Upper lobe of right lung (tissue), 1 donor: ENCODE results near the gene NIT2. TPM values are rescaled to one million over a fixed set of nuclear protein-coding genes. Genes with fewer than 3 reads are reported as not detected.
"Not testable (repeated sequence)": the region's sequence is repeated elsewhere in the genome, so short reads cannot be mapped to it uniquely, and the experiment has no call there.

Experiments
- ATAC-seq: fragments of 200-7000 bp; cut with Tn5 transposase; one replicate; pipeline ENCODE4 v1.9.1; 2020; ENCODE audit warnings: mild to moderate bottlenecking, moderate library complexity
- DNase-seq: peaks from one replicate; pipeline ENCODE4 v3.0.0-alpha.2; 2020
- H3K27ac ChIP-seq: fragments of 200-600 bp; one replicate; pipeline ENCODE4 v1.8.0; 2022
- H3K27me3 ChIP-seq: fragments of 200-600 bp; one replicate; pipeline ENCODE4 v1.8.0; 2022; ENCODE audit warnings: mild to moderate bottlenecking
- H3K36me3 ChIP-seq: fragments of 200-600 bp; one replicate; pipeline ENCODE4 v1.8.0; 2022
- H3K4me1 ChIP-seq: fragments of 200-600 bp; one replicate; pipeline ENCODE4 v1.8.0; 2022
- H3K4me3 ChIP-seq: fragments of 200-600 bp; one replicate; pipeline ENCODE4 v1.8.0; 2022; ENCODE audit warnings: mild to moderate bottlenecking
- H3K9me3 ChIP-seq: fragments of 200-600 bp; one replicate; pipeline ENCODE4 v1.8.0; 2022
- CTCF ChIP-seq: fragments of 200-600 bp; IDR thresholded peaks from one replicate; pipeline ENCODE4 v1.8.0; 2022; ENCODE audit warnings: antibody characterized with exemption
- intact Hi-C: fragments of 100-400 bp; cut with DNase I; formaldehyde crosslinking; loops from one replicate; pipeline ENCODE4 v1.11.0; 2022
- total RNA-seq: library from RNA; stranded (reverse); fragmentation: NEBNext Ultra II Directional; extraction: Animal tissue kit (Norgen Biotek cat#: 25700); gene quantifications from one replicate; pipeline ENCODE4 v1.2.1, GENCODE V29; 2021
- donor health status: DM: no; HTN: yes; CAD: no; lungs with severe emphysema.

The NIT2 gene
- total RNA-seq, 1 donor from 2014 or later, result 31.1 TPM

DNA sequence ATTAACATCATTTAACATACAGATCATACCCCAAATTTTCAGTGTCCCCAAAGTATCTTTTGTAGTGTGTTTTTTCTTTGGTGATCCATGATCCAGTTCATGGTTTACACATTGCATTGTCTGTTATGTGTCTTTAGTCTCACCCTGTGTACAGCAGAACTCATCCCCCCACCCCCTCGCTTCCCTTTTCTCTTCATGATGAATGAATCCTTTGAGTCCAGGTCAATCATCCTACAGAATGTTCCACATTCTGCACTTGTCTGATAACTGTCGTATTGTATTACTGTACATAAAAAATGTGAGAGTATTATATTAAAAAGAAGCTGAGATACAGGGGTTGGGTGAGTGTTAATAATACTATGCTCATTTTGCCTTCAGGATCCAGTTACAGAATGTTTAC is 14.6 kb upstream of the NIT2 start:
- no peaks in the 10 kb centered on the region for H3K4me1 ChIP-seq
- H3K4me3 ChIP-seq, result no peak overlapping the region
- ATAC-seq (no peak), DNase-seq (no peak)
- peaks cover 44% of the 10 kb centered on the region for H3K36me3 ChIP-seq
- intact Hi-C loops, result no loop called here
- TF ChIP-seq CTCF, result no peak
- no peak overlapping the region for H3K27ac ChIP-seq
- no peaks in the 10 kb centered on the region for H3K9me3 ChIP-seq
- H3K27me3 ChIP-seq, result no peaks in the 10 kb centered on the region

DNA sequence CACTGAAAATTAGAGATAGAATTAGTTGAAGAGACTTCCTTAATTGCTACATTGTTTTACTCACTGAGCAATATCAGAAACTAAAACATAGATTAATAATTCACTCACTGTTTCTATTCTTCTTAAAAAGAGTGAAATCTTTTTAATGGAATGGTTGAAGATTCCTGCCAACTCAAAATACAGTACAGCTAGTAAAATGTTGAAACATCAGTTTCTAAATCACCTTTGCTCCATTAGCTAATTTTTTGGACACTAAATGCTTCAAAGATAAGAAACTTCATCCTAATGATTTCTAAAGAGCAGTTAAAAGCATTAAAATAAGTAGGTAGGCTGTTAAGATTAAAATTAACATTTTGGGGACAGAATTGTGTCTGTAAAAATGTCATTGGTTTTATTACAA is 10.5 kb upstream of the NIT2 start:
- peaks cover 51% of the 10 kb centered on the region for H3K36me3 ChIP-seq
- H3K4me3 ChIP-seq, result no peak overlapping the region
- ATAC-seq, result no peak
- H3K9me3 ChIP-seq, result no peaks in the 10 kb centered on the region
- intact Hi-C loops, result no loop called here
- H3K27ac ChIP-seq, result no peak overlapping the region
- H3K4me1 ChIP-seq, result no peaks in the 10 kb centered on the region
- TF ChIP-seq CTCF, result no peak
- DNase-seq, result no peak
- H3K27me3 ChIP-seq, result no peaks in the 10 kb centered on the region

DNA sequence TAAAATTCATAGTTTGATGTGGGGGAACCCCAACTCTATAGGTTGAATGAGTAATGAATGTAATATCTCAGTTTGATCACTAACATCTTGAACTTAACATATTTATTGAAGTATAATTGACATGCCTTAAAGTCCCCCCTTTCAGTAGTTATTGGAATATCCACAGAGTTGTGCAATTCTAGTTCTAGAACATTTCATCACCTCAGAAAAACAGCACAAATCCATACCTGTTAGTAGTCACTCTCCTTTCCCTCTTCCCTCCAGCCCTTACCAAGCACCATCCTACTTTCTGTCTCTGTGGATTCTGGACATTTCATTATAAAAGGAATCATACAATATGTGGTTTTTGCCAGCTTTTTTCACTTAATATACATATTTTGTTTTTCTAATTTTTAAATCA is 8.7 kb upstream of the NIT2 start:
- Histone ChIP-seq H3K36me3 (peaks cover 34% of the 10 kb centered on the region), H3K4me3 (no peak overlapping the region), H3K4me1 (no peaks in the 10 kb centered on the region), H3K27ac (no peak overlapping the region), H3K27me3 (no peaks in the 10 kb centered on the region), H3K9me3 (no peaks in the 10 kb centered on the region)
- TF ChIP-seq CTCF, result no peak
- ATAC-seq (no peak), DNase-seq (no peak)
- intact Hi-C loops, result no loop called here

GRCh38 chr3:100327377-100327776 is 7.2 kb upstream of the NIT2 start:
- ATAC-seq, intact Hi-C loops, H3K27me3 ChIP-seq, H3K4me1 ChIP-seq, DNase-seq, H3K9me3 ChIP-seq, H3K4me3 ChIP-seq, H3K27ac ChIP-seq: not testable (repeated sequence)
- H3K36me3 ChIP-seq, result peaks cover 26% of the 10 kb centered on the region

- Histone ChIP-seq H3K9me3 (no peaks in the 10 kb centered on the region), H3K27me3 (no peaks in the 10 kb centered on the region), H3K27ac (no peak overlapping the region), H3K4me1 (no peaks in the 10 kb centered on the region), H3K36me3 (peaks cover 15% of the 10 kb centered on the region), H3K4me3 (no peak overlapping the region)
- ATAC-seq (no peak), DNase-seq (no peak)
- intact Hi-C loops, result no loop called here
- no peak for TF ChIP-seq CTCF
Observed at GRCh38 chr3:100329800-100330489, 4.6 kb upstream of the NIT2 start.

DNA sequence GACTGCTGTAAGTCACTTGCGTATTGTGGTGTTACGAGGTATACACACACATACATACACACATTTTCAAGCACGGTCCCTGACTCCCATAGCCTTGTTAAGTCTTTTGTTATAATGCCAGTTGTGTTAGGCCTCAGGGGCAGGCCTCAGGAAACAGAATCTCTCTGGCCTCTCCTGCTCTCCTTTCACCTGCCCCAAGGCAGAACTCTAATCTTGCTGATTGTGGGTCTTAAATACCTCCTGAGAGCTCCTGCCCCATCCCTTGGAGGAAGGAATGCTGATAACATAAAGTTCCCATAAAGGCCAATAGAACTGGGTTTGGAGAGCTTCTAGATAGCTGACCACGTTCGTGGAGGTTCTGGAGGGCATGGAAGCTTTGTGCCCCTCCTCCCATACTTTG is 3.9 kb upstream of the NIT2 start:
- ATAC-seq (no peak), DNase-seq (no peak)
- H3K9me3 ChIP-seq, result no peaks in the 10 kb centered on the region
- no peak for TF ChIP-seq CTCF
- no peak overlapping the region for H3K4me3 ChIP-seq
- intact Hi-C loops, result no loop called here
- peaks cover 6% of the 10 kb centered on the region for H3K4me1 ChIP-seq
- no peaks in the 10 kb centered on the region for H3K27me3 ChIP-seq
- H3K36me3 ChIP-seq, result peaks cover 8% of the 10 kb centered on the region
- H3K27ac ChIP-seq, result no peak overlapping the region
